HG02852 (cell line): Measurements from ENCODE around the gene C2CD4B.

ENCODE experiments used
- ATAC-seq: cut with Tn5 transposase; IDR thresholded peaks from one replicate; pipeline ENCODE4 v1.9.1; 2021; ENCODE audit warnings: mild to moderate bottlenecking, moderate library complexity; ENCODE audit not compliant: unreplicated experiment

Gene C2CD4B

GRCh38 chr15:62165104-62165792, at the start of gene C2CD4B:
Gene C2CD4B (minus strand): TSS chr15:62165285. CDS start chr15:62164984, 301 bp downstream.
- ATAC-seq, result no peak

- no peak for ATAC-seq
Observed at GRCh38 chr15:62212741-62213140, 47.7 kb upstream of the C2CD4B start.

GRCh38 chr15:62211348-62211747, 46.3 kb upstream of the C2CD4B start:
- no peak for ATAC-seq

GRCh38 chr15:62209821-62210220, 44.7 kb upstream of the C2CD4B start:
- ATAC-seq, result no peak

GRCh38 chr15:62209322-62209721, 44.2 kb upstream of the C2CD4B start:
- ATAC-seq, result no peak

- no peak for ATAC-seq
Observed at GRCh38 chr15:62208884-62209283, 43.8 kb upstream of the C2CD4B start.

GRCh38 chr15:62208367-62208766, 43.3 kb upstream of the C2CD4B start:
- no peak for ATAC-seq

GRCh38 chr15:62190675-62191074, 25.6 kb upstream of the C2CD4B start:
- ATAC-seq, result no peak

GRCh38 chr15:62190274-62190673, 25.2 kb upstream of the C2CD4B start:
- no peak for ATAC-seq

- ATAC-seq, result no peak
Observed at GRCh38 chr15:62188744-62189143, 23.7 kb upstream of the C2CD4B start.

GRCh38 chr15:62187910-62188309, 22.8 kb upstream of the C2CD4B start:
- no peak for ATAC-seq

GRCh38 chr15:62187425-62187824, 22.3 kb upstream of the C2CD4B start:
- ATAC-seq, result no peak

- ATAC-seq, result no peak
Observed at GRCh38 chr15:62186578-62186977, 21.5 kb upstream of the C2CD4B start.

GRCh38 chr15:62183130-62183529, 18.0 kb upstream of the C2CD4B start:
- ATAC-seq, result no peak

- ATAC-seq, result no peak
Observed at GRCh38 chr15:62173215-62173614, 8.1 kb upstream of the C2CD4B start.

GRCh38 chr15:62171882-62172281, 6.8 kb upstream of the C2CD4B start:
- ATAC-seq, result no peak

- no peak for ATAC-seq
Observed at GRCh38 chr15:62165793-62166375, 799 bp upstream of the C2CD4B start.

GRCh38 chr15:62164396-62165103, 535 bp downstream of the C2CD4B start:
- no peak for ATAC-seq

GRCh38 chr15:62164014-62164395, 1.1 kb downstream of the C2CD4B start:
- ATAC-seq, result no peak

GRCh38 chr15:62163397-62164013, 1.6 kb downstream of the C2CD4B start:
- ATAC-seq, result no peak

- ATAC-seq, result no peak
Observed at GRCh38 chr15:62153228-62153627, 11.9 kb downstream of the C2CD4B start.

GRCh38 chr15:62150445-62150844, 14.6 kb downstream of the C2CD4B start:
- no peak for ATAC-seq
